NT2/D1 (cell line): Measurements from ENCODE around the gene C8A.

Experiments used
- DNase-seq: peaks from one replicate; pipeline ENCODE4 v3.0.0-alpha.2; 2011; ENCODE audit warnings: low read depth, low spot score
- H3K27me3 ChIP-seq: 2 replicates; pipeline ENCODE4 v1.6.0; 2011; ENCODE audit warnings: mild to moderate bottlenecking; ENCODE audit not compliant: insufficient read length, insufficient read depth
- H3K36me3 ChIP-seq: 2 replicates; pipeline ENCODE4 v1.6.1; 2011; ENCODE audit warnings: mild to moderate bottlenecking, low read length, mixed read lengths; ENCODE audit not compliant: insufficient read depth, insufficient read length
- H3K4me1 ChIP-seq: 2 replicates; pipeline ENCODE4 v1.5.1; 2011; ENCODE audit not compliant: insufficient read depth, insufficient read length
- H3K4me3 ChIP-seq: 2 replicates; pipeline ENCODE4 v1.5.1; 2011; ENCODE audit warnings: low read depth; ENCODE audit not compliant: insufficient read length
- H3K9ac ChIP-seq: 2 replicates; pipeline ENCODE4 v1.6.0; 2011; ENCODE audit warnings: low read depth; ENCODE audit not compliant: insufficient read length
- H3K9me3 ChIP-seq: 2 replicates; pipeline ENCODE4 v1.5.1; 2011; ENCODE audit warnings: mild to moderate bottlenecking, low read length; ENCODE audit not compliant: insufficient read depth
- SUZ12 ChIP-seq: IDR thresholded peaks from 2 replicates; pipeline ENCODE4 v1.6.1; 2011; ENCODE audit not compliant: insufficient read length, insufficient read depth; ENCODE audit errors: extremely low read depth
- YY1 ChIP-seq: IDR thresholded peaks from 2 replicates; pipeline ENCODE4 v1.6.1; 2011; ENCODE audit not compliant: insufficient read length, insufficient read depth
- ZNF274 ChIP-seq: IDR thresholded peaks from 2 replicates; pipeline ENCODE4 v1.6.1; 2011; ENCODE audit warnings: mild to moderate bottlenecking, low read depth, low read length

C8A gene

DNA sequence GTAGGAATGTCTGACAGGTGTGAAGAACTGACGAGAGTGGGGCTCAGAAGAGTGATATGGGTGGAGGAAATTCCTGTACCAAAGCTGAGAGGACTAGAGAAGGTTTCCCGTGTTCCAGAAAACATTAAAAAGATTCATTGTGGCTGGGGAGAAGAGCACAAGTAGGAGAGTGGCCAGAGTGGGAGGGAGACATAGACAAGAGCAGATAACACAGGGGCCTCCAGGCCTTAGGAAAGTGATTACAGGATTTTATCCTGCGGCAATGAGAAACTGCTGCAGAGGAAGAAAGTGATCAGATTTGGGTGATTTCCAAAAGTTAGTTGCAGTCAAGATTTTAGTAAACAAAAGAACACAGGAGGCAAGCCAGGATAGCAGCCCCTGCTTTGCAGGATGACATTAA lies 103.3 kb downstream of the C8A start:
- Histone ChIP-seq H3K4me1 (no peaks in the 10 kb centered on the region), H3K4me3 (no peak overlapping the region), H3K9me3 (no peaks in the 10 kb centered on the region), H3K27me3 (no peaks in the 10 kb centered on the region), H3K36me3 (no peaks in the 10 kb centered on the region), H3K9ac (no peak overlapping the region)
- no peak for DNase-seq
- TF ChIP-seq SUZ12 = no peak
- no peak for TF ChIP-seq YY1
- TF ChIP-seq ZNF274 = no peak

DNA sequence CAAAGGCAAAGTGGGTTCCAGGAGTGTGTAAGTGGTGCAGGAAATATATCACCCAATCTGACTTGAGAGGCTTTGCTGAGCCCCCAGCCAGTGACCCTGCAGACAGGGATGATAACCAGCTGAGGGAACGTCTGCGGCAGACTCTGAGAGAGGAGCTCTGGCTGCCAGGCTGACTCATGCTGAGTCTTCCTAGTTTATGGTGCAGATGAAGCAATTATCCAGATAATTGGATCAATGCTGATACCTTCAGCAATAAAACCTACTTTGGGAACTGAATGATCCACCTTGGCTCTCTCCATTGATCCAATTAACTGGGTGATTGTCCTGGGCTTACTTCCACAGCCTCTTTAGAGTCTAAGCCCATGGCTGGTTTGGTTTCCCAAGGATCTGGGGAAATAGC lies 103.9 kb downstream of the C8A start:
- Histone ChIP-seq H3K9ac (no peak overlapping the region), H3K27me3 (no peaks in the 10 kb centered on the region), H3K4me3 (no peak overlapping the region), H3K4me1 (no peaks in the 10 kb centered on the region), H3K36me3 (no peaks in the 10 kb centered on the region), H3K9me3 (no peaks in the 10 kb centered on the region)
- no peak for DNase-seq
- TF ChIP-seq SUZ12 = no peak

DNA sequence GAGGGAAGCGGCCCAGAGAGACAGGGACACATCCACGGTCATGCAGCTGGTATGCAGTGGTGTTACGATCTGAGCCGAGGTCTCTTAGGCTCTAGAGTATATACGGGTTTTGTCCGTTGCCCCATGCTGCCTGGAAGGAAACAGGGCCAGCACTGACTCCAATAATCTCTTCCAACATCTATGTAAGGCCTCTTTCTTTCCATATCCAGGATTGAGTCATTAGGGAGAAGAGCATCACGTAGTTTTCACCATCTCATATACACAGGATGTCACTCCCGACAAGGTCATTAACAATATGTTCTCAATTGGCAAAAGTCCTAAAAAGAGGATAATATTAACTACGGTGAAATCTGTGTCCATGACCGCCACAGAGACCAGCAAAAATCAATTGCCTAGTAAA lies 106.8 kb downstream of the C8A start:
- Histone ChIP-seq H3K36me3 (no peaks in the 10 kb centered on the region), H3K4me1 (no peaks in the 10 kb centered on the region), H3K27me3 (no peaks in the 10 kb centered on the region), H3K9me3 (no peaks in the 10 kb centered on the region), H3K4me3 (no peak overlapping the region), H3K9ac (no peak overlapping the region)
- DNase-seq = no peak
- no peak for TF ChIP-seq SUZ12
- TF ChIP-seq YY1 = no peak
- no peak for TF ChIP-seq ZNF274

DNA sequence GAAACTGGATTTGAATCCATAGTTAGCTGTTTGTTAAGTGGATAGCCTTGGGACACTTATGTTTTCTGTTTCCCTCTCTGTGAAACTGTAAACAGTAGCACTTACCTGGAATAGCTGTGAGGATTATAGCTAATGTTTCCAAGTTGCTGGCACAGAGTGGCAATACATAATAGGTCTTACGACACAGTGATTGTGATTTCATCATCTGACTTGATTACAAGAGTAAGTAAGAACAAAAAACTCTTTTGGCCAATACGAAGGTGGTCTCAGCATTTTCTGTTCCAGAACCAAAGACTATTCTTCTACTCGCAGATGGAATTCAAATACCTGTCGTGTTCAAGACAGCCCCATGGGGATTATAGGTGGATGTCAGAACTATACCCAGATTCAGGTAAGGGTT lies 109.1 kb downstream of the C8A start:
- Histone ChIP-seq H3K4me1 (no peaks in the 10 kb centered on the region), H3K4me3 (no peak overlapping the region), H3K9me3 (no peaks in the 10 kb centered on the region), H3K27me3 (no peaks in the 10 kb centered on the region), H3K36me3 (no peaks in the 10 kb centered on the region), H3K9ac (no peak overlapping the region)
- no peak for TF ChIP-seq YY1
- no peak for TF ChIP-seq ZNF274
- TF ChIP-seq SUZ12 = no peak
- DNase-seq = no peak

DNA sequence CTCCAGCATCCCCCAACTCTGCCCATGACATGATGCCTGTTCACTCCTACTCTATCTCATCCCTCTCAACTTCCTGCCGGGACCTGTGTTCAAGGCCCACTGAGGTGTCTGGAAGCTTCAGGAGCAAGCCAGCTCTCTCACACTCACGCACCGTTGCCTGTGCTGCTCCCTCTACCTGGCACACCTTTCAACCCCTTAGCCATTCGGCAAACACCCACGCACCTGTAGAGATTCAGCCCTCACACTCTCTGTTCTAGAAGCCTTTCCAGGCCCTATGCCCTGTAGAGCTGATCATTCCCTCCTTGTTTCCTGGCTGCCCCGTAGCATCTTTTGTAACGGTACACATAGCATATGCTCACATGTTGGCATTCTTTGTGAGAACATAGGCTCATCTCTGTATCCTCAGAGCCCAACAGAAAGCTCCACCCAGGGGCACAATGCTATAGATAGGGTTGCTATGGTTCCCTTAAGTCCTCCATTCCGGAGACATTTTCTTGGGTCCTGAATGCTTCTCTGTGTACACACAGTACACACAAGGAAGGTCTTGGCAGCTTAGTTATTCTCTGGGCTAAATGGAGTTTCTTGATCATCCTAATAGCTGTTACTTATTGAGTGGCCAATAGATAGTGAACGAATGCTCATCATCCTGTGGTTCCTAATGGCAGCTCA lies 109.9 kb downstream of the C8A start:
- TF ChIP-seq SUZ12 = no peak
- no peak for TF ChIP-seq ZNF274
- no peak for TF ChIP-seq YY1
- no peaks in the 10 kb centered on the region for H3K36me3 ChIP-seq
- no peaks in the 10 kb centered on the region for H3K27me3 ChIP-seq
- DNase-seq = no peak
- H3K9me3 ChIP-seq = no peaks in the 10 kb centered on the region
- H3K4me3 ChIP-seq = no peak overlapping the region
- no peak overlapping the region for H3K9ac ChIP-seq
- no peaks in the 10 kb centered on the region for H3K4me1 ChIP-seq

DNA sequence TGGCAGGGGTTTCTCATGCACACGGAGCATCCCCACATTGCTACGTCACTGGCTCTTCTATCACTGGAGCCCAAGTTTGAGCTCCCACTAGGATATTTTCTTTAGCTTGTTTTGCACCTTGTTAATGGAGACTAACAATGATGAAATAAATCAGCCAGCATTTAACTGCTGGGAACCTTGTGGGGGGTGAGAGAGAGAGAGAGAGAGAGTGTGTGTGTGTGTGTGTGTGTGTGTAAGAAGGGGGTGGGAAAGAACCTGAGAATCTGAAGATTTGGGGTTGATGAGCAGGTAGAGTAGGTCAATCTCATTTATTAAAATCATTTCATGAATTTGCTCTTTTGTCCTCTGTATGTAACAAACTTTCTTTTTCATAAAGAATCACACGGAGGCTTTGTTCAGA lies 110.6 kb downstream of the C8A start:
- TF ChIP-seq ZNF274 (no peak), SUZ12 (no peak), YY1 (no peak)
- DNase-seq = no peak
- no peaks in the 10 kb centered on the region for H3K9me3 ChIP-seq
- no peak overlapping the region for H3K9ac ChIP-seq
- no peaks in the 10 kb centered on the region for H3K36me3 ChIP-seq
- H3K4me3 ChIP-seq = no peak overlapping the region
- H3K27me3 ChIP-seq = no peaks in the 10 kb centered on the region
- no peaks in the 10 kb centered on the region for H3K4me1 ChIP-seq

DNA sequence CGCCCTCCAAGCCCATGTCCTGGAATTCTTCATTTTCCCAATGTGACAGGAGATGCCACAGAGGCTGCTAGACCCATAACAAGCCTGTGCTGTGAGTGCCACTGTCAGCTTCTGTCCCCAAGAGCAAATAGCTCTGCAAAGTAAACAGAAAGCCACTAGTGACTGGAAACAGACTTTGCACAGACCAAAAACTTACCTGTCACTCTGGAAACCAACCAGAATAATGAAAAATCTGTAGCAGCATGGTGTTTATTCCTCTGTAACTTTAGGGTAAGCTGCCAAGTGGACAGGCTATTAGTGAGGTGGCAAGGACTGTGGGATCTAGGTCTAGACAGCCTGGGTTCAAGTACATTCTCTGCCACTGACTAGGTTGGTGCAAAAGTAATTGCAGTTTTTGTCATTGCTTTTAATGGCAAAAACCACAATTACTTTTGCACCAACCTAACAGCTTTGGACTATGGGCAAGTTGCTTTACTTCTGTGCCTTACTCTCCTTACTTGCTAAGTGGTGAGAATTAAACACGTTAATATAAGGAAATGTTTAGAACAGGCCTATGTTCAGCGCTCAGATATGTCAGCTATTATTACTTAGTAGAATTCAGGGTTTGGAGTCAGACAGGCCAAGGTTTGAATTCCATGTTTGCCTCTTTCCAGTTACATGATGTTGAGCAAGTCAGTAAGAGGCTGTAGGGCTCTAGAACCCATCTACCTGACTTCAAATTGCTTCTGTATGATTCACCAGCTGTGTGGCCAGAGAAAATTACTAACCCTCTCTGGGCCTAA lies 111.5 kb downstream of the C8A start, which contains the start of gene C8B:
Gene C8B (minus strand): TSS at position 100 of the 782 bp plus-strand sequence. CDS start 67 bp downstream, at position 33.
- Histone ChIP-seq H3K36me3 (no peaks in the 10 kb centered on the region), H3K9ac (no peak within 1 kb of the TSS), H3K27me3 (peaks cover 3% of the 10 kb centered on the region), H3K4me3 (no peak within 1 kb of the TSS), H3K9me3 (no peaks in the 10 kb centered on the region), H3K4me1 (no peaks in the 10 kb centered on the region)
- no peak for DNase-seq
- no peak for TF ChIP-seq SUZ12
- no peak for TF ChIP-seq YY1
- no peak for TF ChIP-seq ZNF274

DNA sequence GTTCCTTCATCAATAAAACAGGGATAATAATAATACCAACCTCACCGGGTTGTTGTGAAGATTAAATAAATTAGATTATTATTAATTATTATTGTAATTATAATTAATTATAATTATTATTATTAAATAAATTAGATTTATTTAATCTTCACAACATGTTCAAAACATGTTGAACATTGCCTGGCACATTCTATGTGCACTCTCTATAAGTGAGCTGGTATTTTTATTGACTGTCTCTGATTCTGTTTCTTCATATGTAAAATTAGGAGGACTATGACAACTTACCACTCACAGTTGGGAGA lies 112.1 kb downstream of the C8A start:
- no peak overlapping the region for H3K9ac ChIP-seq
- H3K9me3 ChIP-seq = no peaks in the 10 kb centered on the region
- peaks cover 3% of the 10 kb centered on the region for H3K27me3 ChIP-seq
- no peaks in the 10 kb centered on the region for H3K36me3 ChIP-seq
- TF ChIP-seq ZNF274 (no peak), SUZ12 (no peak), YY1 (no peak)
- DNase-seq = no peak
- H3K4me3 ChIP-seq = no peak overlapping the region
- no peaks in the 10 kb centered on the region for H3K4me1 ChIP-seq
